ENCODE measurements around the gene KIAA1217.

Gene KIAA1217

DNA sequence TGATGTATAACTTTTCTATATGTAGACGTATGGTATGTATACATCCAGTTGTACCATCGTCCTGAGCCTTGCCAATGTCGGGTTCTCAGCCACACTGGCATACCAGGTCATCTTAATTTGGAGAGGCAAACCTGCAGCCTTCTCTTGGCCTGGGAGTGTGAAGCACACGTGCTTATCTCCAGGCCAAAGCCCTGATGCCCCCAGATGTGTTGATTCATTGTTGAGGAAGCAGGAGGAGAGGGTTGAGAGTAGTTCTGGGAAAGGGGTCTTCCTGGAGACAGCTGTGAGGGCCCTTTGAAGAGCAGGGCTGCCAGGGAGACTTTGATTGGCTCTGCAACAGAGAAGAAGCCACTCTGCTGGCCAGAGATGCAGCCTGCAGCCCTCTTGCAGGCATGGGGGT, 359.1 kb downstream of the KIAA1217 start:
- peak; percentile 19 for DNase-seq

GRCh38 chr10:24569330-24569796, 360.4 kb downstream of the KIAA1217 start:
- DNase-seq = peak; percentile 30

- DNase-seq = peak; percentile 25
Observed at GRCh38 chr10:24569828-24570657, 361.1 kb downstream of the KIAA1217 start.

GRCh38 chr10:24570658-24571426, 361.9 kb downstream of the KIAA1217 start:
- no peak for DNase-seq

GRCh38 chr10:24571870-24572450, 363.0 kb downstream of the KIAA1217 start:
- no peak for DNase-seq

DNA sequence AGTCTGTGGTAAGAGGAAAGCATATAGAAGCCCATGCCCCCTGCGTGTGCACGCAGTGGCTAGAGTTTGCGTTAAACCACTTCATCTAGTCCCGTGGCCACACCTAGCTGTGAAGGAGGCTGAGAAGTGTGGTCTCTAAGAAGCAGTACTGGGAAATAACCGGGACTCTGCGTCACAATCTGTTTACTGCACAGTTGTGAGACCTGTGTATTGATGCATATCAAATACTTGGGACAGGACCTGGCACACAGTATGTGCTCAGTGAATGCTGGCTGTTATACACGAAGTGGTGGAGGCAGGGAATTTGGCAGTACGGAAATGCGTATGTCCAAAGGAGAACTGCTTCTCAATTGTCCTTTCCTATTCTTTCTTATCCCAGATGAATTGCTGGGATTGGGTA, 365.2 kb downstream of the KIAA1217 start:
- DNase-seq = no peak

GRCh38 chr10:24574578-24575155, 365.7 kb downstream of the KIAA1217 start:
- no peak for DNase-seq

- DNase-seq = no peak
Observed at GRCh38 chr10:24575481-24576002, 366.6 kb downstream of the KIAA1217 start.

DNA sequence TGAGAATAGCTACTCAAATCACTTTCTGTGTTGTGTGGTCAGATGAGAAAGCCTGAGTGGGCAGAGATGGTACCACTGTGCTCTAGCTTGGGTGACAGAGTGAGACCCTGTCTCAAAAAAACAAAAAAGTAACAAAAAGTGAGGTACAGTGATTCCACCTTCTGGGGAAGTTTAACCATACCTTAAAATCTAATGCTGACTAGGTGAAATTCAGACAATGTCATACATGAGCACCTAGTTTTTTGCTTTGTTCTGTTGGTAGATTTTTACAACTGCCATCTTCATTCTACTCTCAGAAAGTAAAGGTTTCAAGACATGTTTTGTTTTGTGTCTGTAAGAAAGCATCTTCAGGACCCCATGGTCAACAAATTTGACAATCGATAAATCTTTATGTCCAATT, 370.5 kb downstream of the KIAA1217 start:
- DNase-seq = no peak

DNA sequence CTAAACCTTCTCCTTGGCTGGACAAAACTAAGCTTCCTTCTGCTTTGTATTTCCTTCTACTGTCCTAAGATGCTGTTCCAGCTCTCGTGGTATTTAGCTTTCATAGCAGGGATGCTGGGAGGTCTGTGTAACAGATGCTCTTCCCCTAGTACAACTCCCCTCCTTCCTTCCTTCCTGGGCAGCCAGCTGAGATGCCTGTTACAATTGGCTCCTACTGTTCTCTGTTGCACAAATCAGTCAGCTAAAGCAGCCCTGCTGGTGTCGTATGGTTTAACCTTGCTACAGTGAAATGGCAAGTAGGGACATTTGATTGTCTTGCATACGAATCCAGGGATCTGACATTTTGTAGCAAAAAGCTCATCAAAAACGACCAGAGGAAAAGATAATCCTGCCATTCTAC, 371.0 kb downstream of the KIAA1217 start:
- DNase-seq = no peak

GRCh38 chr10:24589265-24589664, 380.3 kb downstream of the KIAA1217 start:
- DNase-seq = no peak

GRCh38 chr10:24590697-24591457, 381.9 kb downstream of the KIAA1217 start:
- DNase-seq = no peak

DNA sequence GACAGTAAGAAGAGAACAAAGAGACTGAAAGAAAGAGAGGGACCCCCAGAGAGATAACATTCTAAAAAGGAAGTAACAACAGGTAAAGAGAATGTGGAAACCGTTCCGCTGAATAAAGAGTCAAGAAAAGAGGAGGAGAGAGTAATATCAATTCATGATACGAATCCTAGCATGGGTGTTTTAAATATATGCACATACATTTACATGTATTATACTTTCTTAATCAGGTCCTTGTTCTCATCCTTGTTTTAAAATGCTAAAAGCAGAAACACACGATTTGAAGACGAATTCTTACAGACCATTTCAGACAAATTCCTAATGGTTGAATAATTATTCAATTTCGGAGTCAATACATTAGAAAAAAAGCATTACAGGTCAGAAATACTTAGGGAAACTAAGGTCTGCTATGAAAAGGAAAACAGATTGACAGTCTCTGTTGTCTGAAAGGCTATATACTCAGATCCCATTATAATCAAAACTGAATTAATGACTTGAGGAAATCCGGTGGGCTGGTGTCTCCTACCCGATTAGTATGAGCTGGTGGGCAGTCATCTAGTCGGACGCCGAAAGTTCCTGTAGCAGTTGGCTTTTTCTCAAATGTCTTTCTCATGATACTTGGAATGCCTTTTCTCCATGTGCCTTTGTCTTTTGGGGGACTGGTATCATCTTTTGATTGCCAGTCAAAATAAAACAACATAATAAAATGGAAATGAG, 387.4 kb downstream of the KIAA1217 start:
- DNase-seq = no peak

DNA sequence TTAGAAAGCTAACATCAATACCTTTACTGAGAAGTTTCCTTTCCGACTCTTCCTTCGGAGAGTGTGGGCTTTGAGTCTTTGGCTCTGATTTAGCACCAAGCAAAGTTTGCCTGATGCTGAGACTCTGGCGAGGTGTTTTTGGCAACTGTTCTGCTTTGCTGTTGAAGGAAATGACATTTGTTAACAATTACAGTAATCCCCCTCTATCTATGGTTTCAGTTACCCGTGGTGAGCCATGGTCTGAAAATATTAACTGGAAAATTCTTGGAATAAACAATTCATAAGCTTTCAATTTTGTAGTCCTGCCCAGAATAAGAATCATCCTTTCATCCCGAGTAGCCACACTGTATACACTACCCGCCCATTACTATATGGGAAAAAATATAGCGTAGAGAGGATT, 388.5 kb downstream of the KIAA1217 start:
- DNase-seq = no peak

Measured in right forelimb (tissue), 1 donor.